AG09309 (cell line): ENCODE measurements around the gene C5AR1.
"Not testable (repeated sequence)": the region's sequence is repeated elsewhere in the genome, so short reads cannot be mapped to it uniquely, and the experiment has no call there.

Source experiments
- DNase-seq: peaks from one replicate; pipeline ENCODE4 v3.0.0-alpha.2; 2010; ENCODE audit warnings: low read depth
- H3K4me3 ChIP-seq: 2 replicates; pipeline ENCODE4 v1.5.1; 2011; ENCODE audit warnings: mild to moderate bottlenecking, low read depth, low read length, moderate library complexity; ENCODE audit not compliant: control insufficient read depth
- CTCF ChIP-seq: IDR thresholded peaks from 2 replicates; pipeline ENCODE4 v1.5.1; 2011; ENCODE audit warnings: mild to moderate bottlenecking, low read depth, low read length, inconsistent platforms; ENCODE audit not compliant: insufficient read depth, control insufficient read depth; ENCODE audit errors: missing control alignments

The C5AR1 gene

GRCh38 chr19:47363758-47364531 lies 54.3 kb downstream of the C5AR1 start:
- DNase-seq: peak; percentile 16
- H3K4me3 ChIP-seq: no peak overlapping the region
- TF ChIP-seq CTCF: no peak

GRCh38 chr19:47365455-47365854 lies 55.8 kb downstream of the C5AR1 start:
- H3K4me3 ChIP-seq, DNase-seq: not testable (repeated sequence)

- no peak overlapping the region for H3K4me3 ChIP-seq
- TF ChIP-seq CTCF: no peak
- DNase-seq: peak; percentile 34
Observed at GRCh38 chr19:47370045-47370611, 60.5 kb downstream of the C5AR1 start.

- DNase-seq: no peak
- no peak for TF ChIP-seq CTCF
- H3K4me3 ChIP-seq: no peak overlapping the region
Observed at GRCh38 chr19:47371261-47371660, 61.6 kb downstream of the C5AR1 start.
